Stimulated activated CD4-positive, alpha-beta T cell treated with anti-CD3 and anti-CD28 coated beads, Interleukin-1b, Interleukin-23, amount 100 ng/mL, for 24 hours (primary cell): ENCODE data around the gene DENND1A.

Experiments
- DNase-seq, 4 experiments: peaks; one replicate each; pipeline ENCODE4 v3.0.0-alpha.2; 2020; ENCODE audit warnings: low read depth in 4 of 4, low spot score in 1 of 4

Gene DENND1A

DNA sequence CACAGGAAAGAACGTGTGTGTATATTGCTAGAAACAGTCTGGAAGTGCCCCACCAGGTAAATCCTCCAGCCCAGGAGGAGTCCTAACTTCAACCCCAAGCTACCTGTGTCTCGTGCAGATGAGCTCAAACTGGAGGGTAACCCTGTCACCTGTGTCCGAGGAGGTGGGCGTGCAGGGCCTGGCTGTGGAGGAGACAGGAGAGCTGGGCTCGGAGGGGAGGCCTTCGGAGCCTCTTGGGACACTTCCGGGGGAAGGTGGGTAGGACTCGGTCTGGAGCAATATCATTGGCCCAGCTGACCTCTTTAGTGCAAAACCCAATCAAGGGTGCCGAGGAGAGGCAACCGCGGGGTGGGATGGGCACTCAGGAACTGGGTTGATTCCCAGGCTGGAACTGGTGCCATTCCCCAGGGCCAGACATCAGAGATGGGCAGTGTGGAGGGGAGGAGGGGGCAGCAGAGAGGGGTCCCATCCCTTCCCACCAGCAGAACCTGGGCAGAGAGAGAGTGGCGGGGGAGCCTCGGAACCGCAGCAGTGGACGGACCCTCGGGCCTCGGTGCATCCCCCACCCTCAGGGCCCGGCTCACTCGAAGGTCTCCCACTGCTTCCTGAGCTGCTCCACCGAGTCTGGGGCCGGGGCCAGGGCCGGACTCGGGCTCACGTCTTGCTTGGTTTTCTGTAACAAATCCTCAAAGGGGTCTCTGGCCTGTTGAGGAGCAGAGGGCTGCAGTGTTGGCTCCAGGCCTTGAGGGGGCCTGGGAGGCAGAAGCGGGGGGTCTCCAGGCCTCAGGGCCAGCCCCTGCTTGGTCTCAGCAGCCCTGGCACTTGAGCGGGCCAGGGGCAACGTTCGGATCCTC is 548.8 kb downstream of the DENND1A start:
- no peak for DNase-seq

DNA sequence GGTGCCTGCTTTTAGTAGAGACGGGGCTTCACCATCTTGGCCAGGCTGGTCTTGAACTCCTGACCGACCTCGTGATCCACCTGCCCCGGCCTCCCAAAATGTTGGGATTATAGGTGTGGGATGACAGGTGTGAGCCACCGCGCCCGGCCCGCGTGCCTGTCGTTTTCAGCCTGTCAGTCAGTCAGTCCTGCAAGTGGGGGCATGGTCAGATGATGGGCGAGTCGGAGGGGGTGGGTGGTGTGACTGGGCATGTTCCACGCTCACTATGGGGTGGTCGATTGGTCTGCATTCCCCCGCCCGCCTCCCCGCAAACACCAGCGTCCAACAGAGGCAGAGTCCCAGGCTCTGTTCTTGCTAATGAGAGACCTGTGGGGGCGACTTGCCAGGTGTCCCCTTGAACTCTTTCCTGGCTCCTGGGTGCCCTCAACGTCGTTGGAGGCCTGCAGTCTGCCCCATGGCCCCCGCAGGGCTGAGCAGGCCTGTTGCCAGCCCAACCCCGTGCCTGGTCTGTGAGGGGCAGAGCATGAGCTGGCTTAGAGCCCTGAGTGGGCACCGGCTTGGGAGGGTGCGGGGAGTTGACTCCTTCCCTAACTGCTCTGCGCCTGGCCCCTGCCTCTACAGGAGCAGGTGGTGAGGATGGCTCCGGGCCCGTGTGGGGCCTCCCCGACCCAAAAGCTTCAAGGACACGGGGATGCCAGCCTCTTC is 550.8 kb downstream of the DENND1A start:
- no peak for DNase-seq

DNA sequence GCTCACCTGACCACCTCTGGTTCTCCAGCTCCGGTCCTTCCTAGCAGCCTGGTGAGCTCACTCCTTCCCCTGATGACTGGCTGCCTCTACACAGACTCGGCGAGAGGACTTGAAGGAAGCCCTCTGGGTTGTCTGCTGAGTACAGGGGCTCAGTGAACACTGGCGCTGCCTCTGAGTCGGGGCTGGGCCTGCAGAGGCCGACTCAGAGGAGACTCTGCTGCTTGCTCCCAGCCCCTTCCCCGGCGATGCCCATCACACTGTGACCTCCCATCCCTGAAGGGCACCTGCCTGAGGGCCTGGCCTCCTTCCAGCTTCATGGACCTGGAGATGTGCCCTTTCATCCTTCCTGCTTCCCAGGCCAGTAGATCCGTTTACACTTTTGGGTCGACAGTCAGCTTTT is 551.9 kb downstream of the DENND1A start:
- no peak for DNase-seq

DNA sequence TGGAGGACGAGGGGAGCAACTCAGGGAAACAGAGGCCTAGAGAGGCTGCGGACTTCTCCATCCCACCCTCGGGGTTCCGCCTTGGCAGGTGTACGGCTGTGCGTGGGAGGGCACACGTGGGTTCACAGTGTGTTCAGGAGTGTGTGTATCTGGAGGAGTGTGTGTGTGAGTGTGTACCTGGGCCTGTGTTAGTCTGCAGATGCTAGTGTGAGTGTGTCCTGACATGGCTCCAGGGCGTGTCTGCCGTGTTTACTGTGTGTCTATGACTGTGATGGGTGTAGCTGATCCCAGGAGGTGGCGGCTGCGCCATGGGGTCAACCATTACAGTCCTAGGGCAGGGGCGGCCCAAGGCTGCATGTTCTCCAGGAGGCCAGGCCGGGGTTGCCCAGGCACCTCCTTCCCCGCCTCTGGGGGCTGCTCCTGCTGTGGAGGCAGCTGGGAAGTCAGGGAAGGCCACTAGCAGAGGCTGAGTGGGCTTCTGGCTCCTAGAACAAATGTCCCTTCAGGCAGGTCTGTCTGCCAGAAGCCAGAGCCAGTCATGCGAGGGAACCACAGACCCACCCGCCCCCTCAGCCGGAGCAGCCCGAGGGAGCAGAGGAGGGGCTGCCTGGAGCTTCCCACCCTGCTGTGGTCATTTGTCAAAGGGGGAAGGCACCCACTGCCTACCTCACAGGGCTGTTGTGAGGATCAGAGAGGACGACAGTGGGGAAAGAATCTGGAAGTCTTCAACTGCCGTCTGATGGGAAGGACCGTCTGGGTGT is 552.5 kb downstream of the DENND1A start:
- no peak for DNase-seq

DNA sequence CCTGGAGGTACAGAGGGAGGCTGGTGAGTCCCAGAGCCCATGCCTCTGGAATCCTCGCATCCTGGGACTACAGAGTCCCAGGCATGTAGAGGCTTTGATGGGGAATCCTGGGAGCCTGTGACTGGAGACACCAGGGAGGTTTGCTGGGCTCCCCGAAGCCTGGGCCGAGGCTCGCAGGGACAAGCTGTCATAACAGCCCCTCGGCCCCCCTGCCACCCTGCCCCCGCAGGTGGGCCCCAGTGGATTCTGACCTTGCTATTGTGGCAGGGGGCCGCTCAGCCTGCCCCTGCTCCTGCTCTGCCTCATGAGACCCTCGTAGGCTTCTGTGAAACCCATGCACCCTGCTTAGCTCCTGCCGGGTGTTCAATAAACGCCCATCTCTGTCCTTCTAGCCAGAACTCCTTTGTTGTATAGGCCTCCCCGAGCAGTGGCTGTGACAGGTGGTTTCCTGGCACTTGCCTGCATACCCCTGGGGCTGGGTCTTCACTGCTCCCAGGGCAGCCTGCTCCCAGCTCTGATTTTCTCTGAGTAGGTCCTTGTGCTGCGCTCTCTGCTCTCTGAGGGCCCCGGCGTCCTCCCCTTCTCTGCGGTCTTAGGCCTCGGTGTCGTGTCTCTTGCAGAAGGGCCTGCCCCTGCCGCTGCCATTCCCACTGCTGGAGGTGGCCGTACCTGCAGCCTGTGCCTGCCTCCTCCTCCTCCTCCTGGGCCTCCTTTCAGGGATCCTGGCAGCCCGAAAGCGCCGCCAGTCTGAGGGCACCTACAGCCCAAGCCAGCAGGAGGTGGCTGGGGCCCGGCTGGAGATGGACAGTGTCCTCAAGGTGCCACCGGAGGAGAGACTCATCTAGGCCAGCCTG is 553.5 kb downstream of the DENND1A start:
- no peak for DNase-seq

DNA sequence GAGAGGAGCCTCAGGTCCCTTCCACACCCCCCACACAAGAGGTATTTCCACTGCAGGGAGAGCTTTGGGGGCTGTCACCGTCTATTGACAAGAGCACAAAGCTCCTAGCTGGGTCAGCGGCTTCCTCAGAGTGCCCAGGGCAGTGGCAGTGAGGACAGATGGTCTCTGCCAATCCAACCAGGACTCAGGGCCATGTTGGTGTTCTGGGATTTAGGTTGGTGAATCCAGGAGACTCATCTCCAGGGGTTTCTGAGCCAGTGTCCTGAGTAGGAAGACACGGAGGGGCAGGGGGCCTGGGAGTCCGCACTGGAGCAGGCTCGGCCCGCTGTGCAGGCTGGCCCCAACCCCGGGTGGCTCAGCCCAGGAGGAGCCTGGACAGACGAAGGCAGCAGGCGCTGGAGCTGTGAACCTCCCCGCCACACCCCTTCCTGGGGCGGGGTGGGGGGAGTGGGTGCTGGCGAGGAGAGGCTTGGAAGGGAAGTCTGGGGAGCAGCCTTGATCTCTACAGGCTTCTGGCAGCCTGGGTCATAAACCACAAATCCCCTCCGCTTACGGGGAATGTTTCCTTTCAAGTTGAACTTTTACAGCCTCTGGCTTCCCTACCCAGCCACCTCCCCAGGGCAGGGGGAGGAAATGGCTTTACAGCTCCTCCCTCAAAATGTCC is 554.3 kb downstream of the DENND1A start:
- DNase-seq: no peak

DNA sequence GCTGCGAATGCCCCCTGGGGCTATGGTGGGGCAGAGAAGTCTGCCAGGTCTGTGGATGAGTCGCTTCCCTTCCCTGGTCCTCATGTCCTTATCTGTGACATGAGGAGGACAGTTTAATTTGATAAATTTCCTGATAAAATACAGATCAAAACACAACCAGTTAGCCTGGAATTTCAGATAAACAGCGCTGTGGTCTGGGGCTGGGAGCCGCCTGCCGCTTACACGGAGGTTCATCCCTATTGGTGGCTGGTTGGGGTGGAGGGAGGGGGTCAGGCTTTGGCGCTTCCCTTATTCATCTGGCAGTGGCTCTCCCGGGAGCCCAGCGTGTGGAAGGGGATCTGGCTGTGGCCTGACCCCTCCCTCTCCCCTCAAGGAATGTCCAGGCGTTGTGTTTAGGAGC is 556.0 kb downstream of the DENND1A start:
- DNase-seq: no peak

DNA sequence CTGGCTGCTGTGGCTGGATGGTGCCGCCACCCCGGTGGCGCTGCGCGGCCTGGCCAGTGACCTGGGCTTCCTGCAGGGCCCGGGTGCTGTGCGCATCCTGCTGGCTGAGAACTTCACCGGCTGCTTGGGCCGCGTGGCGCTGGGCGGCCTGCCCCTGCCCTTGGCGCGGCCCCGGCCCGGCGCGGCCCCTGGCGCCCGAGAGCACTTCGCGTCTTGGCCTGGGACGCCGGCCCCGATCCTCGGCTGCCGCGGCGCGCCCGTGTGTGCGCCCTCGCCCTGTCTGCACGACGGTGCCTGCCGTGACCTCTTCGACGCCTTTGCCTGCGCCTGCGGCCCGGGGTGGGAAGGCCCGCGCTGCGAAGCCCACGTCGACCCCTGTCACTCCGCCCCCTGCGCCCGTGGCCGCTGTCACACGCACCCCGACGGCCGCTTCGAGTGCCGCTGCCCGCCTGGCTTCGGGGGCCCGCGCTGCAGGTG is 556.4 kb downstream of the DENND1A start:
- no peak for DNase-seq

DNA sequence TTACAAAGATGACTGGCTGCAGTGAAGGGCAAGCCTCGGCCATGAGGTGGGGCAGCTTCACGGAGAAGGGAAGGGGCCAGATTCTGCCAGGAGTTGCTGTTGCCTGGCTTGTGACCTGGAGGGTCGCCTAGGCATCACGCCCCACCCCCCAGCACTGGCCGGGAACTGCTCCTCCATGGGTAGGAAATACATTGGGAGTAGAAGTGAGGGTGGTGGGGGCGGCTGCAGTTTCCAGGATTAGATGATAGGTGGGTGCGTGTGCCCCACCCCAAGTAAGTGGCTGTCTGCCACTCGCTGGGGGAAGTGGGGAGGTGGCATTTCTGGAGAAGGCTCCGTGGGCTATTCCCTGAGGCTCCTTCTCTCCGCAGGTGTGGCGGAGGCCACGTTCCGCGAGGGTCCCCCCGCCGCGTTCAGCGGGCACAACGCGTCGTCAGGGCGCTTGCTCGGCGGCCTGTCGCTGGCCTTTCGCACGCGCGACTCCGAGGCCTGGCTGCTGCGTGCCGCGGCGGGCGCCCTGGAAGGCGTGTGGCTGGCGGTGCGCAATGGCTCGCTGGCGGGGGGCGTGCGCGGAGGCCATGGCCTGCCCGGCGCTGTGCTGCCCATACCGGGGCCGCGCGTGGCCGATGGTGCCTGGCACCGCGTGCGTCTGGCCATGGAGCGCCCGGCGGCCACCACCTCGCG is 557.0 kb downstream of the DENND1A start:
- no peak for DNase-seq

DNA sequence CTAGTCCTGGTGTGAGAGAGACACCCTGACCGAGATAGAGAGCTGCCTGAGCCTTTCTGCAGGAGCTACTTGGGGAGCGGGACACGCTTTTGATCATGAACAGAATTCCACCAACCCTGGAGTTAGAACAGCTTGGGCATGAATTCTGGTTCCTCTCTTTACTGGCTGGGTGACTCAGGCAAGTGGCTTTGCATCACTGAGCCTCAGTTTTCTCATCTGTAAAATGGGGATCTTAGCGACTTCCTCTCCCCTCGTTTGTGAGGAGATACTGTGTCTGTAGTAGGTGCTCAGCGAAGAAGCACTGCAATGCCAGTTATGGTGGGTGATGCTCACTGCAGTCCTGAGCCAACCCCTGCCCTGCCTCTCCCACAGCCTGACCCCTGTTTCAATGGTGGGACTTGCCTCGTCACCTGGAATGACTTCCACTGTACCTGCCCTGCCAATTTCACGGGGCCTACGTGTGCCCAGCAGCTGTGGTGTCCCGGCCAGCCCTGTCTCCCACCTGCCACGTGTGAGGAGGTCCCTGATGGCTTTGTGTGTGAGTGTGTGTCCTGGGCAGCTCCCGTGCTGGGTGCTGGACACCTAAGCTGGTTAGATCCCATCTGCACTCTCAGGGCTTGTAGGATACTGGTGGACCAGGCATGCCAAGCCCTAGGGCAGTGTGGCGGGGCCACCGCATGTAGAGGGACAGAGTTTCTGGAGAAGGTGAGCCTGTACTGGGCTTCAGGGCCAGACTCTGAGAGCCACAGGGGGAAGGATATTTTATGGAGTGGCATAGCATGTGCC is 557.9 kb downstream of the DENND1A start:
- no peak for DNase-seq

DNA sequence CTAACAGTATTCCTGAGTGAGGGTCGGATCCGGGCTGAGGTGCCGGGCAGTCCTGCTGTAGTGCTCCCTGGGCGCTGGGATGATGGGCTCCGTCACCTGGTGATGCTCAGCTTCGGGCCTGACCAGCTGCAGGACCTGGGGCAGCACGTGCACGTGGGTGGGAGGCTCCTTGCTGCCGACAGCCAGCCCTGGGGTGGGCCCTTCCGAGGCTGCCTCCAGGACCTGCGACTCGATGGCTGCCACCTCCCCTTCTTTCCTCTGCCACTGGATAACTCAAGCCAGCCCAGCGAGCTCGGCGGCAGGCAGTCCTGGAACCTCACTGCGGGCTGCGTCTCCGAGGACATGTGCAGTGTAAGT is 558.7 kb downstream of the DENND1A start:
- DNase-seq: no peak

DNA sequence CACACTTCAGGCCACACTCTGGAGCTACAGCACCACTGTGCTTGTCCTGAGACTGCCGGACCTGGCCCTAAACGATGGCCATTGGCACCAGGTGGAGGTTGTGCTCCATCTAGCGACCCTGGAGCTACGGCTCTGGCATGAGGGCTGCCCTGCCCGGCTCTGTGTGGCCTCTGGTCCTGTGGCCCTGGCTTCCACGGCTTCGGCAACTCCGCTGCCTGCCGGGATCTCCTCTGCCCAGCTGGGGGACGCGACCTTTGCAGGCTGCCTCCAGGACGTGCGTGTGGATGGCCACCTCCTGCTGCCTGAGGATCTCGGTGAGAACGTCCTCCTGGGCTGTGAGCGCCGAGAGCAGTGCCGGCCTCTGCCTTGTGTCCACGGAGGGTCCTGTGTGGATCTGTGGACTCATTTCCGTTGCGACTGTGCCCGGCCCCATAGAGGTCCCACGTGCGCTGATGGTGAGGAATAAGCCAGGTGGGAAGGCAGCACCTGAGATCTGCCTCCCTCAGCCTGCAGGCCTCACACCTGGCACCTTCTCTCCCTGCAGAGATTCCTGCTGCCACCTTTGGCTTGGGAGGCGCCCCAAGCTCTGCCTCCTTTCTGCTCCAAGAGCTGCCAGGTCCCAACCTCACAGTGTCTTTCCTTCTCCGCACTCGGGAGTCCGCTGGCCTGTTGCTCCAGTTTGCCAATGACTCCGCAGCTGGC is 559.2 kb downstream of the DENND1A start:
- DNase-seq: no peak

DNA sequence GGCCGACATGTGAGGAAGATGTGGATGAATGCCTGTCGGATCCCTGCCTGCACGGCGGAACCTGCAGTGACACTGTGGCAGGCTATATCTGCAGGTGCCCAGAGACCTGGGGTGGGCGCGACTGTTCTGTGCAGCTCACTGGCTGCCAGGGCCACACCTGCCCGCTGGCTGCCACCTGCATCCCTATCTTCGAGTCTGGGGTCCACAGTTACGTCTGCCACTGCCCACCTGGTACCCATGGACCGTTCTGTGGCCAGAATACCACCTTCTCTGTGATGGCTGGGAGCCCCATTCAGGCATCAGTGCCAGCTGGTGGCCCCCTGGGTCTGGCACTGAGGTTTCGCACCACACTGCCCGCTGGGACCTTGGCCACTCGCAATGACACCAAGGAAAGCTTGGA is 559.8 kb downstream of the DENND1A start:
- DNase-seq: no peak

DNA sequence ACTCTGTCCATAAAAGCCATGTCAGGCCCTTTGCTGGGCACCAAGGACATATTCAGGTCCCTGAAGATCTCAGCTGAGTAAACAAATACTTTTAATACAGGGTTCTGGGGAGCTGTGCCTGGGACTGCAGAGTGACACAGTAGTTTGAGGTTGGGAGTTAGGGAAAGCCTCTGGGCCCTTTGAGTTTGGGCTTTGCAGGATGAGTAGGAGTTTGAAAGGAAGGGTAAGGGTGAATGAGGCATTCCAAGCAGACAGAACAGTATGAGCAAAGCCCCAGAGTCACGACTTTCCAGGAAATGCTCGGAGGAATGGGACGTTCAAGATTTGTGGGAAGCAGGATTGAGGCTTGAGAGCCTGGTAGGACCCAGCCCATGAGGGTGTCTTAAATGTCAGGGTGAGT is 560.6 kb downstream of the DENND1A start:
- no peak for DNase-seq

DNA sequence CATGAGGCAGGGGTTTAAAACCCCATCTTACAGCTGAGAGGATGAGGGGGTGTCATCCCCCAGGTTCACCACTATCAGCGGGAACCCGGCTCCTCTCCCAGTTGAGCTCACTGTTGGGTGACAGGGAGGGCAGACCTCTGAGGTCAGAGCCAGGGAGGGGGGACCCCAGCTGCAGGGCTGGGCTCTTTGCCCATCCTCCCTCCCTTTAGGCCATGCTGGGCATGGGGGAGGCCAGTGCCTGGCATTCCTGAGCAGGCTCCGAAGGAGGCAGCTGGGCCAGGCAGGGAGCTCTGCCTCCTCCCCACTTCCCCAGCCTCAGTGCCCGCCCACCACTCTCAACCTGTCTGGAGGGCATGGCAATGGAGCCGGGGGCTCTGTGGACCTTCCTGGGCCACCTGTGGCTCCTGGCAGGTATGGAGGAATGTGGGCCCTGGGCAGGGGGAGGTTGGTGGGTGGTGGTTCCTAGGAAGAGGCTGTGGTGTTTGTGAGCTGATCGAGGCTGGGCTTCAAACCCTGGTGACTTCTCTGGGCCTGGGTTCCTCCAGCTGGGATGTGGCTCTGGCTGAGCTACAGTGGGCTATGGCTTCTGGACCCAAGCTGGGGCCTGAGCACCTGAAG is 561.3 kb downstream of the DENND1A start:
- no peak for DNase-seq

DNA sequence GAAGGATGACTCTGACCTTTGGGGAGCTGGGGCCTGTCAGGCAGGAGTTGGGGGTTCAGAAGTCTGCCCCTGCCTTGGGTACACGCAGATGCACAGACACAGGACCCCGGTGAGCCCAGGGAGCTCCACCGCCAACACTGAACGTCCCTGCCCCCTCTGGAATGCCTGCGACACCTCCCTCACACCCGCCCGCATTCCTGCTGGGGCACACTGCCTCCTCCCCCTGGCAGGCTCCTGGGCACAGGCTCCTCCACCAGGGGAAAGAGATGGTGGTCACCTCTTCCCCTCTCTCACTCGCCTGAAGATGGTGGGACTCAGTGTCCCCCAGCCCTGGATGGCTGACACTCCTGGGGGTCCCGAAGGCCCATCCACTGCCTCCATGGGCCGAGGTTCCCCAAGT is 561.9 kb downstream of the DENND1A start:
- no peak for DNase-seq

DNA sequence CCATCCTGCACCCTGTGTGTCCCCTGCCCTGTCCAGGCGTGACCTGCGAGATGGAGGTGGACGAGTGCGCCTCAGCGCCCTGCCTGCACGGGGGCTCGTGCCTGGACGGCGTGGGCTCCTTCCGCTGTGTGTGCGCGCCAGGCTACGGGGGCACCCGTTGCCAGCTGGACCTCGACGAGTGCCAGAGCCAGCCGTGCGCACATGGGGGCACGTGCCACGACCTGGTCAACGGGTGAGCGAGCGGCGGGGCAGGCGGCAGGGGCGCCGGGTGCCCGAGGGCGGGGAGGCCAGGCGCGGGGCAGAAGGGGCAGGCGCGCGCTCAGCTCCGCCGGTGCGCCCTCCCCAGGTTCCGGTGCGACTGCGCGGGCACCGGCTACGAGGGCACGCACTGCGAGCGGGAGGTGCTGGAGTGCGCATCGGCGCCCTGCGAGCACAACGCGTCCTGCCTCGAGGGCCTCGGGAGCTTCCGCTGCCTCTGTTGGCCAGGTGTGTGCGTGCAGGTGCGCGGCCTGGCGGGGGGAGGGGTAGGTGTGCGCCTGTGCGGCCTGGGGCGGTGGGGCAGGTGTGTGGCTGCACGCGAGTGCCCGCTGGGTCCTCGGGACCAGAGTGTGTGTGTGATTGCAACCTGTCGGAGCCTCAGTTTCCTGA is 563.9 kb downstream of the DENND1A start:
- no peak for DNase-seq
